Fibroblast of the aortic adventitia (primary cell): Measurements from ENCODE around the gene CRABP2. TPM values are rescaled to one million over a fixed set of nuclear protein-coding genes. Genes with fewer than 3 reads are reported as not detected.
A peak's percentile ranks its signal among the peaks of the same experiment; 100 is the strongest.

ENCODE experiments used
- DNase-seq: peaks from one replicate; pipeline ENCODE4 v3.0.0-alpha.2; 2010; ENCODE audit warnings: low read depth
- H3K4me3 ChIP-seq: 2 replicates; pipeline ENCODE4 v1.5.1; 2011; ENCODE audit warnings: low read depth, mild to moderate bottlenecking, control low read depth, low read length, moderate library complexity
- CTCF ChIP-seq: IDR thresholded peaks from 2 replicates; pipeline ENCODE4 v1.5.1; 2011; ENCODE audit warnings: mild to moderate bottlenecking, low read length, control low read depth, inconsistent platforms; ENCODE audit not compliant: insufficient read depth
- total RNA-seq: library from RNA; depleted of rRNA; stranded (reverse); fragments of >200 nt; gene quantifications from 2 replicates; pipeline ENCODE4 v1.2.3, GENCODE V29; 2012; ENCODE audit warnings: low replicate concordance

CRABP2 gene
- total RNA-seq, 1 donor = 62.7 TPM

GRCh38 chr1:156721131-156721530 lies 15.7 kb upstream of the CRABP2 start:
- no peak for TF ChIP-seq CTCF
- DNase-seq = no peak
- H3K4me3 ChIP-seq = no peak overlapping the region

- no peak for DNase-seq
- no peak for TF ChIP-seq CTCF
- H3K4me3 ChIP-seq = no peak overlapping the region
Measured at GRCh38 chr1:156717351-156717750, 12.0 kb upstream of the CRABP2 start.

- TF ChIP-seq CTCF = no peak
- DNase-seq = no peak
- no peak overlapping the region for H3K4me3 ChIP-seq
Measured at GRCh38 chr1:156714830-156715229, 9.4 kb upstream of the CRABP2 start.

- no peak overlapping the region for H3K4me3 ChIP-seq
- no peak for TF ChIP-seq CTCF
- peak; percentile 67 for DNase-seq
Measured at GRCh38 chr1:156712626-156713025, 7.2 kb upstream of the CRABP2 start.

GRCh38 chr1:156711011-156711817 lies 5.8 kb upstream of the CRABP2 start:
- DNase-seq = peak; percentile 80
- TF ChIP-seq CTCF = no peak
- no peak overlapping the region for H3K4me3 ChIP-seq

- peak; percentile 88 for DNase-seq
- TF ChIP-seq CTCF = no peak
- no peak overlapping the region for H3K4me3 ChIP-seq
Measured at GRCh38 chr1:156709757-156710489, 4.5 kb upstream of the CRABP2 start.
